ENCODE measurements around the gene BMP2. TPM values are rescaled to one million over a fixed set of nuclear protein-coding genes. Genes with fewer than 3 reads are reported as not detected.

BMP2 gene
- total RNA-seq, 2 experiments from 2014 or later = not detected

- H3K27ac ChIP-seq (ENCODE audit: low read depth in 1 of 2, low read length in 2 of 2) = no peak overlapping the region
- no peaks in the 10 kb centered on the region for H3K36me3 ChIP-seq (ENCODE audit: insufficient read depth, low read length)
- Mint-ChIP-seq H3K9me3 (peaks cover 2% of the 10 kb centered on the region), H3K36me3 (ENCODE audit: low read depth) (no peaks in the 10 kb centered on the region), H3K4me3 (no peak overlapping the region), H3K4me1 (ENCODE audit: low read depth) (no peaks in the 10 kb centered on the region), H3K27ac (no peak overlapping the region), H3K27me3 (no peaks in the 10 kb centered on the region)
- intact Hi-C loops (cut with DNase I, micrococcal nuclease) = no loop called here
- no peak for ATAC-seq (ENCODE audit: poor library complexity)
- ChIA-PET CTCF (no interaction called here), POLR2A (no interaction called here)
- DNase-seq = no peak
- no peaks in the 10 kb centered on the region for H3K27me3 ChIP-seq (ENCODE audit: control insufficient read depth in 1 of 2, insufficient read depth in 2 of 2, low read length in 2 of 2)
- H3K9me3 ChIP-seq (ENCODE audit: control insufficient read depth in 1 of 2, insufficient read depth in 1 of 2, low read length in 2 of 2) = peaks cover 0 to 4% of the 10 kb centered on the region in 2 experiments
- TF ChIP-seq, protein P1, sequence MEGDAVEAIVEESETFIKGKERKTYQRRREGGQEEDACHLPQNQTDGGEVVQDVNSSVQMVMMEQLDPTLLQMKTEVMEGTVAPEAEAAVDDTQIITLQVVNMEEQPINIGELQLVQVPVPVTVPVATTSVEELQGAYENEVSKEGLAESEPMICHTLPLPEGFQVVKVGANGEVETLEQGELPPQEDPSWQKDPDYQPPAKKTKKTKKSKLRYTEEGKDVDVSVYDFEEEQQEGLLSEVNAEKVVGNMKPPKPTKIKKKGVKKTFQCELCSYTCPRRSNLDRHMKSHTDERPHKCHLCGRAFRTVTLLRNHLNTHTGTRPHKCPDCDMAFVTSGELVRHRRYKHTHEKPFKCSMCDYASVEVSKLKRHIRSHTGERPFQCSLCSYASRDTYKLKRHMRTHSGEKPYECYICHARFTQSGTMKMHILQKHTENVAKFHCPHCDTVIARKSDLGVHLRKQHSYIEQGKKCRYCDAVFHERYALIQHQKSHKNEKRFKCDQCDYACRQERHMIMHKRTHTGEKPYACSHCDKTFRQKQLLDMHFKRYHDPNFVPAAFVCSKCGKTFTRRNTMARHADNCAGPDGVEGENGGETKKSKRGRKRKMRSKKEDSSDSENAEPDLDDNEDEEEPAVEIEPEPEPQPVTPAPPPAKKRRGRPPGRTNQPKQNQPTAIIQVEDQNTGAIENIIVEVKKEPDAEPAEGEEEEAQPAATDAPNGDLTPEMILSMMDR (IDR thresholded peaks at IDR 0.05) = no peak
- no peaks in the 10 kb centered on the region for H3K4me1 ChIP-seq (ENCODE audit: insufficient read depth, low read length)
- H3K4me3 ChIP-seq (ENCODE audit: low read length) = no peak overlapping the region
These were observed 47.5 kb downstream of the BMP2 start for GRCh38 chr20:6814945-6815344.

DNA sequence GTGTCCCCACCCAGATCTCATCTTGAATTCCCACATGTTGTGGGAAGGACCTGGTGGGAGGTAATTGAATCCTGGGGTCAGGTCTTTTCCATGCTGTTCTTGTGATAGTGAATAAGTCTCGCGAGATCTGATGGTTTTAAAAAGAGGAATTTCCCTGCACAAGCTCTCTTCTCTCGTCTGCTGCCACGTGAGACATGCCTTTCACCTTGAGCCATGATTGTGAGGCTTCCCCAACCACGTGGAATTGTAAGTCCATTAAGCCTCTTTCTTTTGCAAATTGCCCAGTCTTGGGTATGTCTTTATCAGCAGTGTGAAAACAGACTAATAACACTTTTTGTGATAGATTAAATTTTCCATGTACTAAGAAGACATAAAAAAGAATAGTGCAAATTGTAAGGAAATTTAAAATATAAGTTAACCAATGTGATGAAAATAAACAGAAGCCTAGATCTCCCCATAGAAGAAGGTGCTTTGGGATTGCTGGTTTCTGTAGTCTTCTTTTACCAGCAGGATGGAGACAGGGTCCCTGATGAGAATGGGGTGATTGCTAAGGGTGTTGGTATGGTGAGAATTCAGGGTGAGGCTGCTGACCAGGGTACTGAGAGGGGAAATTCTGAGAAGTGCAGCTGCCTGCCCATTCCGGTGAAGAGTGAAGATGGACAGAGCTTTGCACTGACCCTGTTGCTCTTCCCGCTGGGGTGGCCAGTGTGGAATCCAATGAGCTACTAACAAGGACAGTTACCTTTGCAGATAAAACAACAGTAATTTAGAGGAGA is 50.7 kb downstream of the BMP2 start:
- Histone ChIP-seq H3K4me3 (ENCODE audit: low read length) (no peak overlapping the region), H3K4me1 (ENCODE audit: insufficient read depth, low read length) (no peaks in the 10 kb centered on the region), H3K27ac (ENCODE audit: low read depth in 1 of 2, low read length in 2 of 2) (no peak overlapping the region), H3K27me3 (ENCODE audit: control insufficient read depth in 1 of 2, insufficient read depth in 2 of 2, low read length in 2 of 2) (no peaks in the 10 kb centered on the region), H3K9me3 (ENCODE audit: control insufficient read depth in 1 of 2, insufficient read depth in 1 of 2, low read length in 2 of 2) (peaks cover 0 to 4% of the 10 kb centered on the region in 2 experiments), H3K36me3 (ENCODE audit: insufficient read depth, low read length) (no peaks in the 10 kb centered on the region)
- intact Hi-C loops (cut with DNase I, micrococcal nuclease) = no loop called here
- ATAC-seq (ENCODE audit: poor library complexity) = no peak
- Mint-ChIP-seq H3K27me3 (no peaks in the 10 kb centered on the region), H3K9me3 (peaks cover 2% of the 10 kb centered on the region), H3K4me1 (ENCODE audit: low read depth) (no peaks in the 10 kb centered on the region), H3K36me3 (ENCODE audit: low read depth) (no peaks in the 10 kb centered on the region), H3K4me3 (no peak overlapping the region), H3K27ac (no peak overlapping the region)
- no peak for DNase-seq
- TF ChIP-seq, protein P1 (IDR thresholded peaks at IDR 0.05) = no peak
- ChIA-PET CTCF (interaction anchor here (0.6 kb wide), 1 partner anchor 11 kb away, joined by 3 read pairs; no protein-coding TSS in a partner anchor), POLR2A (no interaction called here)

GRCh38 chr20:6819599-6819998 is 52.1 kb downstream of the BMP2 start:
- Histone ChIP-seq H3K27me3 (ENCODE audit: control insufficient read depth in 1 of 2, insufficient read depth in 2 of 2, low read length in 2 of 2) (no peaks in the 10 kb centered on the region), H3K4me1 (ENCODE audit: insufficient read depth, low read length) (no peaks in the 10 kb centered on the region), H3K4me3 (ENCODE audit: low read length) (no peak overlapping the region), H3K36me3 (ENCODE audit: insufficient read depth, low read length) (no peaks in the 10 kb centered on the region), H3K27ac (ENCODE audit: low read depth in 1 of 2, low read length in 2 of 2) (no peak overlapping the region), H3K9me3 (ENCODE audit: control insufficient read depth in 1 of 2, insufficient read depth in 1 of 2, low read length in 2 of 2) (peaks cover 0 to 4% of the 10 kb centered on the region in 2 experiments)
- H3K4me3 Mint-ChIP-seq = no peak overlapping the region
- no peaks in the 10 kb centered on the region for H3K27me3 Mint-ChIP-seq
- no peak for ATAC-seq (ENCODE audit: poor library complexity)
- peaks cover 2% of the 10 kb centered on the region for H3K9me3 Mint-ChIP-seq
- CTCF ChIA-PET = no interaction called here
- TF ChIP-seq, protein P1 (IDR thresholded peaks at IDR 0.05) = no peak
- H3K4me1 Mint-ChIP-seq (ENCODE audit: low read depth) = no peaks in the 10 kb centered on the region
- POLR2A ChIA-PET = no interaction called here
- intact Hi-C loops (cut with DNase I, micrococcal nuclease) = no loop called here
- H3K36me3 Mint-ChIP-seq (ENCODE audit: low read depth) = no peaks in the 10 kb centered on the region
- DNase-seq = no peak
- no peak overlapping the region for H3K27ac Mint-ChIP-seq

Data from CD4-positive, alpha-beta T cell (primary cell).